ENCODE data around the gene STK10. TPM values are rescaled to one million over a fixed set of nuclear protein-coding genes. Genes with fewer than 3 reads are reported as not detected.

Gene STK10
- total and polyA plus RNA-seq, 11 donors = 5.5 to 52.9 (median 10.2) TPM

- DNase-seq (no peak), ATAC-seq (no peak)
- H3K9me3 ChIP-seq = peaks cover 0 to 19% (median 0%) of the 10 kb centered on the region in 12 donors
- H3K4me1 ChIP-seq = no peaks in the 10 kb centered on the region
- no peaks in the 10 kb centered on the region for H3K27me3 ChIP-seq
- H3K4me3 ChIP-seq = no peak overlapping the region
- TF ChIP-seq CTCF (IDR thresholded peaks at IDR 0.05) (no peak), POLR2A (IDR thresholded peaks at IDR 0.05) (no peak)
- H3K27ac ChIP-seq = no peak overlapping the region
- WGBS, 4 donors = 73 to 100% (median 98%) methylated on average over 2 of the region's 2 CpGs
- intact Hi-C loops (cut with DNase I) = no loop called here
- H3K36me3 ChIP-seq = peaks cover 0 to 34% (median 13%) of the 10 kb centered on the region in 9 donors
Observed at GRCh38 chr5:172219296-172219695, 31.3 kb upstream of the STK10 start.

- H3K27ac ChIP-seq = no peak overlapping the region
- no peak overlapping the region for H3K4me3 ChIP-seq
- intact Hi-C loops (cut with DNase I) = no loop called here
- TF ChIP-seq POLR2A (IDR thresholded peaks at IDR 0.05) = no peak
- no peaks in the 10 kb centered on the region for H3K4me1 ChIP-seq
- whole genome bisulfite sequencing, 4 donors = 80 to 98% (median 94%) methylated on average over 3 of the region's 3 CpGs
- ATAC-seq (no peak), DNase-seq (no peak)
- H3K27me3 ChIP-seq = no peaks in the 10 kb centered on the region
- H3K36me3 ChIP-seq = peaks cover 0 to 49% (median 15%) of the 10 kb centered on the region in 9 donors
- H3K9me3 ChIP-seq = peaks cover 0 to 19% (median 0%) of the 10 kb centered on the region in 12 donors
Observed at GRCh38 chr5:172216345-172216744, 28.3 kb upstream of the STK10 start.

- H3K36me3 ChIP-seq = peaks cover 0 to 54% (median 21%) of the 10 kb centered on the region in 9 donors
- H3K27me3 ChIP-seq = no peaks in the 10 kb centered on the region
- H3K9me3 ChIP-seq = peaks cover 0 to 2% (median 0%) of the 10 kb centered on the region in 12 donors
- TF ChIP-seq POLR2A (IDR thresholded peaks at IDR 0.05) (no peak), CTCF (IDR thresholded peaks at IDR 0.05) (no peak)
- H3K27ac ChIP-seq = no peak overlapping the region
- ATAC-seq = no peak
- no peaks in the 10 kb centered on the region for H3K4me1 ChIP-seq
- no peak for DNase-seq
- intact Hi-C loops (cut with DNase I) = no loop called here
- WGBS, 4 donors = 85 to 99% (median 97%) methylated on average over 4 of the region's 4 CpGs
- H3K4me3 ChIP-seq = no peak overlapping the region
Observed at GRCh38 chr5:172213126-172213525, 25.1 kb upstream of the STK10 start.

GRCh38 chr5:172211676-172212075 lies 23.7 kb upstream of the STK10 start:
- H3K9me3 ChIP-seq = no peaks in the 10 kb centered on the region
- 93 to 95% (median 94%) methylated on average over 8 of the region's 8 CpGs for WGBS, 4 donors
- H3K4me1 ChIP-seq = peaks cover 0 to 13% (median 0%) of the 10 kb centered on the region in 12 donors
- no peak for DNase-seq
- peaks cover 0 to 48% (median 21%) of the 10 kb centered on the region in 9 donors for H3K36me3 ChIP-seq
- H3K27me3 ChIP-seq = no peaks in the 10 kb centered on the region
- intact Hi-C loops (cut with DNase I) = no loop called here
- TF ChIP-seq CTCF (IDR thresholded peaks at IDR 0.05) = no peak
- no peak for TF ChIP-seq POLR2A (IDR thresholded peaks at IDR 0.05)
- no peak overlapping the region for H3K4me3 ChIP-seq
- H3K27ac ChIP-seq = no peak overlapping the region
- no peak for ATAC-seq

- Histone ChIP-seq H3K9me3 (no peaks in the 10 kb centered on the region), H3K27ac (no peak overlapping the region), H3K36me3 (peaks cover 0 to 48% (median 21%) of the 10 kb centered on the region in 9 donors), H3K4me1 (peaks cover 0 to 14% (median 0%) of the 10 kb centered on the region in 12 donors), H3K4me3 (no peak overlapping the region), H3K27me3 (no peaks in the 10 kb centered on the region)
- ATAC-seq (no peak), DNase-seq (no peak)
- intact Hi-C loops (cut with DNase I) = no loop called here
- 94 to 99% (median 95%) methylated on average over 2 of the region's 2 CpGs for WGBS, 4 donors
- TF ChIP-seq POLR2A (IDR thresholded peaks at IDR 0.05) = no peak
- no peak for TF ChIP-seq CTCF (IDR thresholded peaks at IDR 0.05)
Observed at GRCh38 chr5:172209714-172210113, 21.7 kb upstream of the STK10 start.
